ENCODE results near the gene ACTG2. TPM values are rescaled to one million over a fixed set of nuclear protein-coding genes. Genes with fewer than 3 reads are reported as not detected.
"Not testable (repeated sequence)": the region's sequence is repeated elsewhere in the genome, so short reads cannot be mapped to it uniquely, and the experiment has no call there.

ACTG2 gene
- total RNA-seq, 1 experiment from 2014 or later: 1.5 TPM

DNA sequence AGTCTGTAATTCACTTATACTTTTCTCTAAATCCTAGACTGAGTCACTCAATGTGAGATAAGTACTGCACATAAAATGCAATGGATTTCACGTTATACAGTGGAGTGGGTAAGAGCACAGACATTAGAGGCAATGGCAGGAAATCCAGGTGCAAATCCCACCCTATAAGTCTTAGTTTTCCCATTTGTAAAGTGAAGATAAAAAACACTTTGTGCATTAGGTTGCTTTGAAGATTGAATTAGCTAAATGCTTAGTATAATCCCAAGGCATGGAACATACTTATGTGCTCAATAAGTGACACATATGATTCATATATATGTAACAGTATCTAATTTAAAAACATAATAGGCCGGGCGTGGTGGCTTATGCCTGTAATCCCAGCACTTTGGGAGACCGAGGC, 10.5 kb downstream of the ACTG2 start:
- no peak overlapping the region for H3K14ac ChIP-seq (ENCODE audit: insufficient read depth, low read length)
- no peak overlapping the region for H4K5ac ChIP-seq (ENCODE audit: insufficient read length, low read depth, low read length)
- Mint-ChIP-seq H3K9me3 (no peaks in the 10 kb centered on the region), H3K36me3 (ENCODE audit: insufficient read depth in 1 of 3, low read depth in 3 of 3) (no peaks in the 10 kb centered on the region; a peak in 1 of 7 replicates), H3K27ac (no peak overlapping the region), H3K27me3 (ENCODE audit: low read depth) (peaks cover 8% of the 10 kb centered on the region), H3K4me1 (peaks cover 4 to 8% of the 10 kb centered on the region in 2 experiments), H3K4me3 (no peak overlapping the region)
- no peak overlapping the region for H3K27ac ChIP-seq (ENCODE audit: insufficient read length, low read depth, low read length)
- H3K18ac ChIP-seq (ENCODE audit: insufficient read length, low read depth, low read length): no peak overlapping the region
- H3K23ac ChIP-seq (ENCODE audit: insufficient read length, low read depth, low read length): no peak overlapping the region
- no peak overlapping the region for H4K91ac ChIP-seq (ENCODE audit: insufficient read length, low read depth, low read length)
- no peaks in the 10 kb centered on the region for H3K79me2 ChIP-seq (ENCODE audit: insufficient read depth, low read length)
- H3K79me1 ChIP-seq (ENCODE audit: insufficient read depth, low read depth, low read length, poor library complexity, severe bottlenecking): no peaks in the 10 kb centered on the region
- H4K20me1 ChIP-seq (ENCODE audit: control insufficient read depth, insufficient read depth, insufficient read length): no peaks in the 10 kb centered on the region
- no peak overlapping the region for H2BK15ac ChIP-seq (ENCODE audit: low read depth, low read length)
- no peak overlapping the region for H2AFZ ChIP-seq (ENCODE audit: low read length)
- no peak overlapping the region for H4K8ac ChIP-seq (replicated peaks; ENCODE audit: insufficient read length, low read depth, low read length)
- no peak overlapping the region for H3T11ph ChIP-seq (ENCODE audit: low read length)
- WGBS (ENCODE audit: extremely low coverage, insufficient read length, low lambda C conversion rate): no CpG with 5 or more reads among the region's 4 CpGs
- TF ChIP-seq, protein P1, sequence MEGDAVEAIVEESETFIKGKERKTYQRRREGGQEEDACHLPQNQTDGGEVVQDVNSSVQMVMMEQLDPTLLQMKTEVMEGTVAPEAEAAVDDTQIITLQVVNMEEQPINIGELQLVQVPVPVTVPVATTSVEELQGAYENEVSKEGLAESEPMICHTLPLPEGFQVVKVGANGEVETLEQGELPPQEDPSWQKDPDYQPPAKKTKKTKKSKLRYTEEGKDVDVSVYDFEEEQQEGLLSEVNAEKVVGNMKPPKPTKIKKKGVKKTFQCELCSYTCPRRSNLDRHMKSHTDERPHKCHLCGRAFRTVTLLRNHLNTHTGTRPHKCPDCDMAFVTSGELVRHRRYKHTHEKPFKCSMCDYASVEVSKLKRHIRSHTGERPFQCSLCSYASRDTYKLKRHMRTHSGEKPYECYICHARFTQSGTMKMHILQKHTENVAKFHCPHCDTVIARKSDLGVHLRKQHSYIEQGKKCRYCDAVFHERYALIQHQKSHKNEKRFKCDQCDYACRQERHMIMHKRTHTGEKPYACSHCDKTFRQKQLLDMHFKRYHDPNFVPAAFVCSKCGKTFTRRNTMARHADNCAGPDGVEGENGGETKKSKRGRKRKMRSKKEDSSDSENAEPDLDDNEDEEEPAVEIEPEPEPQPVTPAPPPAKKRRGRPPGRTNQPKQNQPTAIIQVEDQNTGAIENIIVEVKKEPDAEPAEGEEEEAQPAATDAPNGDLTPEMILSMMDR (conservative IDR thresholded peaks at IDR 0.05): no peak
- no peak overlapping the region for H2BK5ac ChIP-seq (ENCODE audit: insufficient read length, low read length)
- no peak overlapping the region for H2BK12ac ChIP-seq (ENCODE audit: insufficient read length, low read depth, low read length)
- no peaks in the 10 kb centered on the region for H3K23me2 ChIP-seq (ENCODE audit: insufficient read length, low read depth, low read length, poor library complexity, severe bottlenecking)
- H2BK20ac ChIP-seq (ENCODE audit: low read depth, low read length, poor library complexity, severe bottlenecking): no peak overlapping the region
- H3K27me3 ChIP-seq (ENCODE audit: insufficient read depth, low read length): no peaks in the 10 kb centered on the region
- H3K4me1 ChIP-seq (ENCODE audit: insufficient read depth, low read length): no peaks in the 10 kb centered on the region
- no peak overlapping the region for H2AK5ac ChIP-seq (ENCODE audit: insufficient read length, low read length)
- H3K4ac ChIP-seq (ENCODE audit: low read depth, low read length): no peak overlapping the region
- no peaks in the 10 kb centered on the region for H3K9me3 ChIP-seq (ENCODE audit: control insufficient read depth, low read depth, low read length)
- no peak overlapping the region for H2BK120ac ChIP-seq (ENCODE audit: low read depth, low read length, poor library complexity, severe bottlenecking)
- H3K56ac ChIP-seq (ENCODE audit: insufficient read length, low read depth, low read length): no peak overlapping the region
- H3K9ac ChIP-seq (ENCODE audit: extremely low read depth, insufficient read length, low read length): no peak overlapping the region
- DNase-seq: no peak
- no peak overlapping the region for H3K4me2 ChIP-seq (ENCODE audit: insufficient read depth, insufficient read length, low read length)

GRCh38 chr2:73903949-73904613, 11.3 kb downstream of the ACTG2 start:
- H3K9ac ChIP-seq (ENCODE audit: extremely low read depth, insufficient read length, low read length); H3K9me3 ChIP-seq (ENCODE audit: control insufficient read depth, low read depth, low read length); H3T11ph ChIP-seq (ENCODE audit: low read length); H3K27me3 Mint-ChIP-seq (ENCODE audit: low read depth); H3K4ac ChIP-seq (ENCODE audit: low read depth, low read length); H3K4me3 Mint-ChIP-seq; H3K36me3 Mint-ChIP-seq (ENCODE audit: insufficient read depth in 1 of 3, low read depth in 3 of 3); H3K27me3 ChIP-seq (ENCODE audit: insufficient read depth, low read length); H2BK5ac ChIP-seq (ENCODE audit: insufficient read length, low read length); H3K9me3 Mint-ChIP-seq; H3K4me2 ChIP-seq (ENCODE audit: insufficient read depth, insufficient read length, low read length); H4K8ac ChIP-seq (replicated peaks; ENCODE audit: insufficient read length, low read depth, low read length); H3K23me2 ChIP-seq (ENCODE audit: insufficient read length, low read depth, low read length, poor library complexity, severe bottlenecking); H4K20me1 ChIP-seq (ENCODE audit: control insufficient read depth, insufficient read depth, insufficient read length); DNase-seq; H2BK120ac ChIP-seq (ENCODE audit: low read depth, low read length, poor library complexity, severe bottlenecking); H2BK20ac ChIP-seq (ENCODE audit: low read depth, low read length, poor library complexity, severe bottlenecking); H3K14ac ChIP-seq (ENCODE audit: insufficient read depth, low read length); H2BK15ac ChIP-seq (ENCODE audit: low read depth, low read length); H4K5ac ChIP-seq (ENCODE audit: insufficient read length, low read depth, low read length); H4K91ac ChIP-seq (ENCODE audit: insufficient read length, low read depth, low read length); H2AK5ac ChIP-seq (ENCODE audit: insufficient read length, low read length); H3K27ac ChIP-seq (ENCODE audit: insufficient read length, low read depth, low read length); H2BK12ac ChIP-seq (ENCODE audit: insufficient read length, low read depth, low read length); H3K4me1 Mint-ChIP-seq; H3K27ac Mint-ChIP-seq; H3K79me1 ChIP-seq (ENCODE audit: insufficient read depth, low read depth, low read length, poor library complexity, severe bottlenecking); H3K56ac ChIP-seq (ENCODE audit: insufficient read length, low read depth, low read length); H3K18ac ChIP-seq (ENCODE audit: insufficient read length, low read depth, low read length); H3K23ac ChIP-seq (ENCODE audit: insufficient read length, low read depth, low read length); H2AFZ ChIP-seq (ENCODE audit: low read length); H3K79me2 ChIP-seq (ENCODE audit: insufficient read depth, low read length); H3K4me1 ChIP-seq (ENCODE audit: insufficient read depth, low read length): not testable (repeated sequence)
- WGBS (ENCODE audit: extremely low coverage, insufficient read length, low lambda C conversion rate): no CpG with 5 or more reads among the region's 5 CpGs

Measured in H9 (cell line).